SK-N-SH (cell line): ENCODE measurements around the gene OTOS. TPM values are rescaled to one million over a fixed set of nuclear protein-coding genes. Genes with fewer than 3 reads are reported as not detected.

ENCODE experiments used
- CTCF ChIA-PET: fragments of 300-600, 350-600 bp; formaldehyde crosslinking; extraction: SDS; loops from one replicate; lab custom pipeline; 2021; lab: Yijun Ruan, JAX
- POLR2A ChIA-PET: fragments of 350-600 bp; sonication (Branson Sonifier 250); formaldehyde crosslinking; extraction: SDS; loops from one replicate; lab custom pipeline; 2020; ENCODE audit warnings: antibody characterized with exemption, inconsistent platforms; lab: Yijun Ruan, JAX
- DNase-seq: peaks from one replicate; pipeline ENCODE4 v3.0.0; 2012
- H2AFZ ChIP-seq: fragments of 200-600 bp; sonication (generic); 2 replicates; pipeline ENCODE4 v1.8.1; 2016; ENCODE audit warnings: antibody characterized with exemption, mild to moderate bottlenecking, low read depth
- H3F3A ChIP-seq: fragments of 200-600 bp; sonication (generic); replicated peaks from 2 replicates; pipeline ENCODE3; 2016; ENCODE audit warnings: antibody characterized with exemption, mild to moderate bottlenecking; ENCODE audit not compliant: insufficient read depth
- H3K27ac ChIP-seq, 2 experiments: fragments of 200-500 bp in 1 of 2; fragments of 200-600 bp in 1 of 2; sonication (Bioruptor generic) in 1 of 2; sonication (generic), shearing (Covaris generic) in 1 of 2; 2 replicates each; pipeline versions ENCODE4 v1.5.1 to v1.6.1; 2014 to 2016; ENCODE audit warnings: low read depth in 2 of 2, inconsistent platforms in 1 of 2, low read length in 1 of 2, mild to moderate bottlenecking in 1 of 2, mixed read lengths in 1 of 2
- H3K27me3 ChIP-seq: fragments of 200-600 bp; sonication (generic), shearing (Covaris generic); 2 replicates; pipeline ENCODE4 v1.6.1; 2016; ENCODE audit warnings: mixed run types; ENCODE audit not compliant: insufficient read depth
- H3K36me3 ChIP-seq, 2 experiments: fragments of 200-500 bp in 1 of 2; fragments of 200-600 bp in 1 of 2; sonication (Bioruptor generic) in 1 of 2; sonication (generic) in 1 of 2; replicated peaks in 1 of 2; 2 replicates each; pipeline versions ENCODE3 to v1.5.1; 2014 to 2016; ENCODE audit warnings: low read length in 1 of 2, mild to moderate bottlenecking in 1 of 2; ENCODE audit not compliant: insufficient read depth in 2 of 2, control insufficient read depth in 1 of 2
- H3K4me1 ChIP-seq, 2 experiments: fragments of 200-500 bp in 1 of 2; fragments of 200-600 bp in 1 of 2; sonication (Bioruptor generic) in 1 of 2; sonication (generic), shearing (Covaris generic) in 1 of 2; 2 replicates each; pipeline versions ENCODE4 v1.5.1 to v1.6.1; 2014 to 2016; ENCODE audit warnings: low read depth in 1 of 2, low read length in 1 of 2, mixed run types in 1 of 2; ENCODE audit not compliant: insufficient read depth in 2 of 2, control insufficient read depth in 1 of 2
- H3K4me2 ChIP-seq: fragments of 200-600 bp; sonication (generic), shearing (Covaris generic); 2 replicates; pipeline ENCODE4 v1.6.1; 2017; ENCODE audit warnings: mixed run types
- H3K4me3 ChIP-seq, 2 experiments: fragments of 200-500 bp in 1 of 2; fragments of 200-600 bp in 1 of 2; sonication (Bioruptor generic) in 1 of 2; sonication (generic), shearing (Covaris generic) in 1 of 2; 2 replicates each; pipeline versions ENCODE4 v1.5.1 to v1.8.1; 2014 to 2016; ENCODE audit warnings: low read depth in 2 of 2, inconsistent platforms in 1 of 2, low read length in 1 of 2, mild to moderate bottlenecking in 1 of 2, mixed read lengths in 1 of 2, moderate library complexity in 1 of 2
- H3K79me2 ChIP-seq: fragments of 200-600 bp; sonication (generic); 2 replicates; pipeline ENCODE4 v1.8.1; 2017; ENCODE audit warnings: mild to moderate bottlenecking; ENCODE audit not compliant: insufficient read depth
- H3K9ac ChIP-seq: fragments of 200-600 bp; sonication (generic); 2 replicates; pipeline ENCODE4 v1.6.1; 2017; ENCODE audit warnings: mixed run types
- H3K9me2 ChIP-seq: fragments of 200-600 bp; sonication (generic); 2 replicates; pipeline ENCODE4 v1.6.1; 2017; ENCODE audit warnings: mixed run types
- H3K9me3 ChIP-seq: fragments of 200-600 bp; sonication (generic); 2 replicates; pipeline ENCODE4 v1.6.1; 2017; ENCODE audit warnings: mixed run types, mild to moderate bottlenecking, moderate library complexity
- H4K20me1 ChIP-seq: fragments of 200-600 bp; sonication (generic); 2 replicates; pipeline ENCODE4 v1.6.1; 2017; ENCODE audit warnings: mild to moderate bottlenecking, mixed run types; ENCODE audit not compliant: insufficient read depth
- EP300 ChIP-seq, 2 experiments: IDR thresholded peaks; 2 replicates each; pipeline versions ENCODE4 v1.4.0 to v1.6.1; 2012; ENCODE audit warnings: borderline replicate concordance in 1 of 2, low read depth in 1 of 2, low read length in 1 of 2
- FOSL2 ChIP-seq: IDR thresholded peaks from 2 replicates; pipeline ENCODE4 v1.4.0; 2012; ENCODE audit warnings: low read depth, mild to moderate bottlenecking, moderate library complexity, borderline replicate concordance
- GABPA ChIP-seq: IDR thresholded peaks from 2 replicates; pipeline ENCODE4 v1.4.0; 2012; ENCODE audit warnings: low read depth, mild to moderate bottlenecking
- GATA2 ChIP-seq: sonication (generic); formaldehyde crosslinking; IDR thresholded peaks from 2 replicates; pipeline ENCODE4 v1.5.0; 2020; ENCODE audit warnings: mild to moderate bottlenecking, missing genetic modification reagents
- IRF3 ChIP-seq: fragments of 150-350 bp; IDR thresholded peaks from 2 replicates; pipeline ENCODE4 v1.6.1; 2016; ENCODE audit warnings: mild to moderate bottlenecking, low read depth, low read length
- NFIC ChIP-seq: IDR thresholded peaks from 2 replicates; pipeline ENCODE4 v1.4.0; 2012; ENCODE audit warnings: borderline replicate concordance
- RFX5 ChIP-seq: IDR thresholded peaks from 2 replicates; pipeline ENCODE4 v1.6.1; 2012; ENCODE audit warnings: mild to moderate bottlenecking, improper control_type of control experiment, low read length
- SIN3A ChIP-seq: IDR thresholded peaks from 2 replicates; pipeline ENCODE4 v1.6.1; 2012; ENCODE audit warnings: low read depth, mild to moderate bottlenecking, low read length, moderate library complexity, borderline replicate concordance
- SMC3 ChIP-seq: IDR thresholded peaks from 2 replicates; pipeline ENCODE4 v1.6.1; 2012; ENCODE audit warnings: low read depth, low read length, improper control_type of control experiment
- TCF12 ChIP-seq: IDR thresholded peaks from 2 replicates; pipeline ENCODE4 v1.4.0; 2012
- YY1 ChIP-seq: IDR thresholded peaks from 2 replicates; pipeline ENCODE4 v1.4.0; 2012; ENCODE audit warnings: low read depth, mild to moderate bottlenecking
- WGBS: methylation state at CpG from one replicate; pipeline ENCODE4 v1.1.6; 2017; ENCODE audit warnings: low lambda C conversion rate; 5-methylcytosine and 5-hydroxymethylcytosine counted together
- polyA plus RNA-seq, 3 experiments: library from polyadenylated mRNA; depleted of rRNA; stranded (reverse); fragments of >200 nt; gene quantifications; 2 replicates each; pipeline ENCODE4 v1.2.3, GENCODE V29; 2012
- TF ChIP-seq, protein P1 (sequence below): IDR thresholded peaks from 2 replicates; pipeline ENCODE4 v1.4.0; 2012; ENCODE audit warnings: low read depth
- TF ChIP-seq, protein P2 (sequence below): fragments of 200-600 bp; sonication (generic); IDR thresholded peaks from 2 replicates; pipeline ENCODE4 v1.6.1; 2017; ENCODE audit warnings: antibody characterized with exemption, mild to moderate bottlenecking, moderate library complexity

The OTOS gene
- polyA plus RNA-seq, 1 of the 3 experiments (the other 2 are of a cell fraction), result not detected

- Histone ChIP-seq H2AFZ (no peak overlapping the region), H3F3A (no peaks in the 10 kb centered on the region), H3K4me2 (no peak overlapping the region), H3K79me2 (no peaks in the 10 kb centered on the region), H3K36me3 (no peaks in the 10 kb centered on the region), H3K27me3 (no peaks in the 10 kb centered on the region), H4K20me1 (no peaks in the 10 kb centered on the region), H3K9ac (no peak overlapping the region), H3K4me3 (no peak overlapping the region), H3K9me2 (no peaks in the 10 kb centered on the region), H3K27ac (no peak overlapping the region), H3K9me3 (no peaks in the 10 kb centered on the region), H3K4me1 (peaks cover 0 to 17% of the 10 kb centered on the region in 2 experiments; a peak in 1 of 4 replicates)
- DNase-seq, result no peak
- CTCF ChIA-PET, result no interaction called here
- TF ChIP-seq, protein P1, sequence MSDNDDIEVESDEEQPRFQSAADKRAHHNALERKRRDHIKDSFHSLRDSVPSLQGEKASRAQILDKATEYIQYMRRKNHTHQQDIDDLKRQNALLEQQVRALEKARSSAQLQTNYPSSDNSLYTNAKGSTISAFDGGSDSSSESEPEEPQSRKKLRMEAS, result no peak
- TF ChIP-seq FOSL2 (no peak), SMC3 (no peak), IRF3 (no peak), TCF12 (no peak), RFX5 (no peak), NFIC (no peak), SIN3A (no peak), YY1 (no peak), GABPA (no peak)
- POLR2A ChIA-PET, result no interaction called here
- WGBS, result 45% methylated on average over 5 of the region's 5 CpGs
Measured at GRCh38 chr2:240147382-240147781, 6.9 kb upstream of the OTOS start.

DNA sequence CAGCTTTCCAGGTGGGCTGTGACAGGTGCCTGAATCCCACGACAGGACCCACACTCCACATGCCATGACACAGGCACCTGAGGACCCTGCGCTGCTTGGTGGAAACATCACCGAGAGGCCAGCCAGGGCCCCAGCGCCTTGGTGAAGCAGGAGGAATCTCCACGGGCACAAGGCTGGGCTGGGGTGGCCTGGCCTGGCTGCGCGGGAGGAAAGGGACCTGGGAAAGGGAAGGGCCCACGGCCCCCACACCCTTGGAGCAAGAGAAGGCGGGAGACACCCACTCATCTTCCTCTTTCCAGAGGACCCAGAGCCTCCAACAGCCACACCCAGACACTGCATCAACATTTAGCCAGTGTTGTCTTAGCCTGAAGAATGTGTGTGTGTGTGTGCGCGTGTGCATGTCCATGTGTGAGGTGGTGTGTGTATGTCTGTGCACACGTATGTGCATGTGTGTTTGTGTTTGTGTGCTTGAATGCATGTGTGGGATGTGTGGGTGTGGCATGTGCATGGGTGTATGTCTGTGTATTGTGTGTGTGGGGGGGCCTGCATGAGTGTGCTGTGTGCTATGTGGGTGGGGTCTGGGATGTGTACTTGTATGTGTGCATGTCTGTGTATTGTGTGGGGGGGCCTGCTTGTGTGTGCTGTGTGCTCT is 6.3 kb upstream of the OTOS start:
- H4K20me1 ChIP-seq, result no peaks in the 10 kb centered on the region
- no peak overlapping the region for H3K27ac ChIP-seq
- H3K79me2 ChIP-seq, result no peaks in the 10 kb centered on the region
- TF ChIP-seq GATA2 (CRISPR knock-in tag) (no peak), EP300 (IDR thresholded peaks at IDR 0.05; ENCODE audit: borderline replicate concordance in 1 of 2, low read depth in 1 of 2, low read length in 1 of 2) (no peak)
- TF ChIP-seq, protein P1, result no peak
- TF ChIP-seq, protein P2, sequence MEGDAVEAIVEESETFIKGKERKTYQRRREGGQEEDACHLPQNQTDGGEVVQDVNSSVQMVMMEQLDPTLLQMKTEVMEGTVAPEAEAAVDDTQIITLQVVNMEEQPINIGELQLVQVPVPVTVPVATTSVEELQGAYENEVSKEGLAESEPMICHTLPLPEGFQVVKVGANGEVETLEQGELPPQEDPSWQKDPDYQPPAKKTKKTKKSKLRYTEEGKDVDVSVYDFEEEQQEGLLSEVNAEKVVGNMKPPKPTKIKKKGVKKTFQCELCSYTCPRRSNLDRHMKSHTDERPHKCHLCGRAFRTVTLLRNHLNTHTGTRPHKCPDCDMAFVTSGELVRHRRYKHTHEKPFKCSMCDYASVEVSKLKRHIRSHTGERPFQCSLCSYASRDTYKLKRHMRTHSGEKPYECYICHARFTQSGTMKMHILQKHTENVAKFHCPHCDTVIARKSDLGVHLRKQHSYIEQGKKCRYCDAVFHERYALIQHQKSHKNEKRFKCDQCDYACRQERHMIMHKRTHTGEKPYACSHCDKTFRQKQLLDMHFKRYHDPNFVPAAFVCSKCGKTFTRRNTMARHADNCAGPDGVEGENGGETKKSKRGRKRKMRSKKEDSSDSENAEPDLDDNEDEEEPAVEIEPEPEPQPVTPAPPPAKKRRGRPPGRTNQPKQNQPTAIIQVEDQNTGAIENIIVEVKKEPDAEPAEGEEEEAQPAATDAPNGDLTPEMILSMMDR, result no peak
- no peak overlapping the region for H3K4me3 ChIP-seq
- no peaks in the 10 kb centered on the region for H3K27me3 ChIP-seq
- H3K9me2 ChIP-seq, result no peaks in the 10 kb centered on the region
- POLR2A ChIA-PET, result no interaction called here
- H3K9me3 ChIP-seq, result no peaks in the 10 kb centered on the region
- peaks cover 0 to 17% of the 10 kb centered on the region in 2 experiments; a peak in 1 of 4 replicates for H3K4me1 ChIP-seq
- H3F3A ChIP-seq, result no peaks in the 10 kb centered on the region
- H3K9ac ChIP-seq, result no peak overlapping the region
- H3K4me2 ChIP-seq, result no peak overlapping the region
- CTCF ChIA-PET, result interaction anchor here (9.5 kb wide), 1 partner anchor 85 kb away, joined by 291 read pairs; no protein-coding TSS in a partner anchor
- DNase-seq, result no peak
- WGBS, result 66% methylated on average over 9 of the region's 12 CpGs
- no peaks in the 10 kb centered on the region for H3K36me3 ChIP-seq
- H2AFZ ChIP-seq, result no peak overlapping the region
